Hematopoietic multipotent progenitor cell treated with erythropoietin and hydrocortisone succinate and interleukin-3 and kit ligand, for 17 days (in vitro differentiated cells): ENCODE results near the gene PLEKHH3.
"Not testable (repeated sequence)": the region's sequence is repeated elsewhere in the genome, so short reads cannot be mapped to it uniquely, and the experiment has no call there.

Experiments
- DNase-seq: peaks from one replicate; pipeline ENCODE4 v3.0.0-alpha.2; 2015; ENCODE audit warnings: low spot score

Gene PLEKHH3

GRCh38 chr17:42632949-42633444 is 43.8 kb downstream of the PLEKHH3 start:
- DNase-seq = peak; percentile 61

GRCh38 chr17:42629411-42630009 is 47.3 kb downstream of the PLEKHH3 start:
- DNase-seq = peak; percentile 67

- not testable (repeated sequence) for DNase-seq
Observed at GRCh38 chr17:42627032-42627764, 49.6 kb downstream of the PLEKHH3 start.

- DNase-seq = peak; percentile 78
Observed at GRCh38 chr17:42623732-42624596, 52.8 kb downstream of the PLEKHH3 start.

- no peak for DNase-seq
Observed at GRCh38 chr17:42623271-42623670, 53.5 kb downstream of the PLEKHH3 start.

GRCh38 chr17:42621987-42622386 is 54.8 kb downstream of the PLEKHH3 start:
- DNase-seq = not testable (repeated sequence)

GRCh38 chr17:42618442-42619150 is 58.2 kb downstream of the PLEKHH3 start:
- DNase-seq = peak; percentile 72

GRCh38 chr17:42617956-42618431 is 58.8 kb downstream of the PLEKHH3 start:
- peak; percentile 59 for DNase-seq
